Activated CD4-positive, CD25-positive, alpha-beta regulatory T cell treated with anti-CD3 and anti-CD28 coated beads, Interleukin-2, amount 50 U/mL, for 24 hours (primary cell): ENCODE measurements around the gene RIPK4.
"Not testable (repeated sequence)": the region's sequence is repeated elsewhere in the genome, so short reads cannot be mapped to it uniquely, and the experiment has no call there.

Source experiments
- ATAC-seq, 2 donors: fragments of 150-1000 bp; cut with Tn5 transposase; one replicate each; pipeline ENCODE4 v1.10.0; 2021; ENCODE audit warnings: mild to moderate bottlenecking in 1 of 2, moderate library complexity in 1 of 2

The RIPK4 gene

DNA sequence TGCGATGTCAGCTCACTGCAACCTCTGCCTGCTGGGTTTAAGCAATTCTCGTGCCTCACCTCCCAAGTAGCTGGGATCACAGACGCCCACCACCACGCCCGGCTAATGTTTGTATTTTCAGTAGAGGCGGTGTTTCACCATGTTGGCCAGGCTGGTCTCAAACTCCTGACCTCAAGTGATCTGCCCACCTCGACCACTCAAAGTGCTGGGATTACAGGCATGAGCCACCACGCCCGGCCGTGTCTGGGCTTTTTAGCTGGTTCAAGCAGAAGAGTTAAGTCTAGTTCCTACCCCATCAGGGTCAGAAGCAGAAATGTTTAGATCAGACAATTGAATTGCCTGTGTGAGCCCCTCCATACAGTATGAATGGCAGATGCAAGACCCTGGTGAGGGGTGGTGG, 27.7 kb upstream of the RIPK4 start:
- ATAC-seq = no peak

DNA sequence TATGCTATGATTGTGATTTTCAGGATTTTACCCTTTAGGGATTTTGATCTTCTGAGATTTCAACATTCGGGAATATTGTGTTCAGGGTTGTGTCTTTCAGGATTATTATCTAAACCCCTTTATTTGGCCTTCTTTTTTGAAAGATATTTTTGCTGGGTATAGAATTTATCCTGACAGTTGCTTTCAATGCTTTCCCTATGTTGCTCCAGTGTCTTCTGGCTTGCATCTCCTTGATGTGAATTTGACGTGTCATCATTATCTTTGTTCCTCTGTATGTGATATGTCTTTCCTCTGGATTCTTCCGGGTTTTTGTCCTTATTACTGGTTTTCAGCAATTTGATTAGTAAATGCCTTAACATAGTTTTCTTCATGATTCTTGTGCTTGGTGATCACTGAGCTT, 25.9 kb upstream of the RIPK4 start:
- ATAC-seq = no peak

DNA sequence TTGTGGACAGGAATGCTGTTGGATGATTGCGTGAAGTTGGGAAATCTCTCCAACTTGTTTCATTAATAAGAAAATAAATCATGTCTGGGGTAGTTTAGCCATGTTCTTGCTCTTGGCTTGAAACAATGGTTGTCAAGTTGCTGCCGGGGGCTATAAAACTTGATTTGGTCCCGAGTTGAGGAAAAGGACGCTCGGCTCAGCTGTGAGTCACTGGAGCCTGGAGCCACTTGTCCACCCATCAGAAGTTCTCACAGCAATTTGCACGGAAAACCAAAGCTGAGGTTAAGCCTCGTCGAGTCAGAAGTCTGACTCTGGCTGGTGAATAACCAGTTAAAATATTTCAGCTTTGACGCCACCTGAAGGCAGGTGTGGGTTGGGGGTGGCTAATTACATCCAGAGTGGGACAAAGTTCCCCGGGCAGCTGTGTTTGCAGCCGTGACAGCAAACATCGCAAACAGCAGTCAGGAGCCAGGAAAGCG, 19.7 kb upstream of the RIPK4 start:
- ATAC-seq = no peak

DNA sequence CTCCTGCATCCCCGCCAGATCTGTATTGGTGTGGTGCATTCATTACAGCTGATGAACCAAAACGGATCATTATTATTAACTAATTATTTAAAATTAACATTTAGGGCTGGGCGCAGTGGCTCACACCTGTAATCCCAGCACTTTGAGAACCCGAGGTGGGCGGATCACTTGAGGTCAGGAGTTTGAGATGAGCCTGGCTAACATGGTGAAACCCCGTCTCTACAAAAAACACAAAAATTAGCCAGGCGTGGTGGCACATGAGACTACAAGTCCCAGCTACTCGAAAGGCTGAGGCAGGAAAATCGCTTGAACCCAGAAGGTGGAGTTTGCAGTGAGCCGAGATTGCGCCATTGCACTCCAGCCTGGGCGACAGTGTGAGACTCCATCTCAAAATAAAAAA, 18.4 kb upstream of the RIPK4 start:
- ATAC-seq = not testable (repeated sequence)

DNA sequence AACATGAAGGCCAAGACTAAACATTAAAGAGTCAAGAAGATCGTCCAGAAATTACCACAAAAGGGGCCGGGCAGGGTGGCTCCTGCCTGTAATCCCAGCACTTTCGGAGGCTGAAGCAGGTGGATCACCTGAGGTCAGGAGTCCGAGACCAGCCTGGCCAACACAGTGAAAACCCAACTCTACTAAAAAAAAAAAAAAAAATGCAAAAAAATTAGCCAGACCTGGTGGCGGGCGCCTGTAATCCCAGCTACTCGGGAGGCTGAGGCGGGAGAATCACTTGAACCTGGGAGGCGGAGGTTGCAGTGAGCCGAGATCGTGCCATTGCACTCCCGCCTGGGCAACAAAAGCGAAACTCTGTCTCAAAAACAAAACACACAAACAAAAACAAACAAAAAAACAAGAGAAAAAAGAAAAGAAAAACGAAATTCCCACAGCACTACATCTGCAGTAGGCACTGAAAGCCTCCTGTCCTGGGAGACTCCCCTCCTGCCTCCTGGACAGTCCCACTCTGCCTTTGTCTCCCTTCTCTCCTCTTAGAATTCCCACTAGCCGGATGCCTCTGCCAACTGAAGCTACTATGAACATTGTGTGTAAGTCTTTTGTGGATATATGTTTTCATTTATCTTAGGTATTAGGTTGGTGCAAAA, 17.7 kb upstream of the RIPK4 start:
- no peak for ATAC-seq

DNA sequence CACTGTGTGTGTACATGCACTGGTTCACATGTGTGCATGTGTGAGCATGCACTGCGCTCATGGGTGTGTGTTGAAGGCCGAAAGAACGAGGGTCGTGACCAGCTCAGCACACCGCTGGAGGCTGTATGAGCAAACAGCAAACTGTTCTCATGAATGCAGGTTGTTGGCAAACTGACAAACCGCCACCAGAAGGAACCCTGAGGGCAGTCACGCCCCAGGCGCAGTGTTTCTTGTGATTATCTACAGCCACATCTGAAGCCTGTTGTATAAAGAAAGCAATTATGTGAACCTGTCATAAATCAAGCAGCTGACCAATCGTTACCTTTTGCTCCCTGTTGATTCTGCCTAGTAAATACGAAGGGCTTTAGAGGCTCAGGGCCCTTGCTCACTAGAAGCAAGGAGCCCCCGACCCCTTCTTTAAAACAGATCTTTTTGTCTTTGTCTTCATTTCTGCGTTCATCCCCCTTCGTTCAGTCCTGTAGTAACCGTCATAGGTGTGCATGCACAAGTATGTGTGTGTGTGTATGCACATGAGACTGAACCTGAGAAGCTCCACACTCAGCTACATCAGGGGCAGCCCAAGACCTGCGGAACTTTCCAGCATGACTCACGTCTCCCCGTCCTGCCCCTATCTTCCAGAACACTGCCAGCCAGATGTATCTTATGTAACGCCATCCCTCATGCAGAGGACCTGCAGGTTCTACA, 16.8 kb upstream of the RIPK4 start:
- ATAC-seq = no peak

DNA sequence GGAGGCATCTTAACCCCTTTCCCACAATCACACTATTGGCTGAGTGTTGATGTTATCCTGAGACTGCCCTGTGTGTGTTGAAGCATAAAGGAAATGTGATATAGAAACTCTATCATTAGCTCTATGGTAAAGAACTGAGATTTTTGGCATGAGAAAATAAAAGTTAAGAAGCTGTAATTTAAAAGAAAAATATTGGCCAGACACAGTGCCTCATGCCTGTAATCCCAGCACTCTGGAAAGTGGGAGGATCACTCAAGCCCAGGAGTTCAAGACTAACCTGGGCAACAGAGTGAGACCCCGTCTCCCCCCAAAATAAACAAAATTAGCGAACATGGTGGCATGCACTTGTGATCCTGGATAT, 14.2 kb upstream of the RIPK4 start:
- ATAC-seq = no peak

DNA sequence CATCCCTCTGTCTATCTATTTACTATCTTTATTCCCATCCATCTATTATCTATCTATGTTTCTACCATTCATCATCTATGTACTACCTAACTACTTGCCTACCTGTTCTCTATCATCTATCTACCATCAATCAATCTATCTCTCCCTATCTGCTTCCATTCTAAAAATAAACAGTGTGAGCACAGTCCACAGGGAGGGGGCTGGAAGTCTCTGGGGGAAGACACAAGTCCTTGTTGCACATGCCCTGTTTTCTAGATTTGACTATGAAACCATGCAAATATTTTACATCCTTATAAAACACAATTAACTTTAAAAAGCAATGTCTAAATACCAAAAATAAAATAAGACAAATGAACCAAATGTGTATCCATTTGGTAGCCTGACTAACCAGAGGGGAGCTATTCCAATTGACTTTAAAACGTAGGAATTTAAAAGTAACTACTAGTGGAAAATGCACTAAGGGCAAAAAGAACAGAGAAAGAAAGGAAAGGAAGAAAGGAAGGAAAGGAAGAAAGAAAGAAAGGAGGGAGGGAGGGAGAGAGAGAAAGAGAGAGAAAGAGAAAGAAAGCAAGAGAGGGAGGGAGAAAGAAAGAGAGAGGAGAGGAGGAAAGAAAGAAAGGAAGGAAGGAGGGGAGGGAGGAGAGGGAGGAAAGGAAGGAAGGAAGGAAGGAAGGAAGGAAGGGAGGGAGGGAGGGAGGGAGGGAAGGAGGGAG, 13.6 kb upstream of the RIPK4 start:
- ATAC-seq = no peak

DNA sequence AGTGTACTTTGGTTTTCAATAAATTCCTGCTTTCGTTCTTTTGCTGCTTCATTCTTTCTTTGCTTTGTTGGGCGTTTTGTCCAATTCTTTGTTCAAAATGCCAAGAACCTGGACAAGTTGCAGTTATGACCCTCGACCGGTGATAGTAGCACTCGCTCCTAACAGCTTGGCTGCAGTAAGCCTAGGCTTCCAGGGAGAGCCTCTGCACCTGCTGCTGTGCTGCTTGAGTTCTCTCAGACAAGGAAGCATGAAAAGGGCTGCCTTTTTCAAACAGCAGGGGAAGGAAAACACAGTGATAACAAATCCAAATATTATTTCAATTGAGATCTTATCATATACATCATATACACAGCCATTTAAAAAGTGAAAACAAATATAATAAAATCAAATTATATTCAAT, 12.8 kb upstream of the RIPK4 start:
- ATAC-seq = no peak

DNA sequence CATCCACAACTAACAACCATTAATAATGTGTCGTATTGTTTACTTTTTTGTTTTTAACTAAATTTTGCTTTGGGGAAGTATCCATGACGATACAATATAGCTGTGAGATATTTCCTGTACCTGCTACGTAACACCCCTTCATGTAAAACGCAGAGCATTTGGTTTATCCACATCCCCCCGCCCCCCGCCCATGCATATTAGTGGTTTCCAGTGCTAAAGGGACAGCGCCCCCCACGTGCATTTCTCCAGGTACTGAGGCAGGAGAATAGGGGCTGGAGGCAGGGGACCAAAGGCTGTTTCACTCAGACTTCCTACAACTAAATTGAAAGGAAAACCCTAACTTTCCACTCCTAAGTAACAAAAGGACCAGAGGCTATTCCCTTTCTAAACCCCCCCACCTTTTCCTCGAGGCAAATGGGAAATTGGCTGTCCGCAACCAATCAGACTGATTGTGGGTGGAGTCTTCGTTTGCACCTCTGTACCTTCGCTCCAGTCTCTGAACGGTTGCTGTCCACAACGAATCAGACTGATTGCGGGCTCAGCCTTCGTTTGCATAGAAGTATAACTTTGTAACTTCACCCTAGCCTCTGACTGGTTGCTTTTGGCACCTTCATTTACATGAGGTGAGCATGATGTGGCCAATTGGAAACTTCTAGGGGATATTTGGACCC, 12.2 kb upstream of the RIPK4 start:
- ATAC-seq = peak; percentile 17 to 33

DNA sequence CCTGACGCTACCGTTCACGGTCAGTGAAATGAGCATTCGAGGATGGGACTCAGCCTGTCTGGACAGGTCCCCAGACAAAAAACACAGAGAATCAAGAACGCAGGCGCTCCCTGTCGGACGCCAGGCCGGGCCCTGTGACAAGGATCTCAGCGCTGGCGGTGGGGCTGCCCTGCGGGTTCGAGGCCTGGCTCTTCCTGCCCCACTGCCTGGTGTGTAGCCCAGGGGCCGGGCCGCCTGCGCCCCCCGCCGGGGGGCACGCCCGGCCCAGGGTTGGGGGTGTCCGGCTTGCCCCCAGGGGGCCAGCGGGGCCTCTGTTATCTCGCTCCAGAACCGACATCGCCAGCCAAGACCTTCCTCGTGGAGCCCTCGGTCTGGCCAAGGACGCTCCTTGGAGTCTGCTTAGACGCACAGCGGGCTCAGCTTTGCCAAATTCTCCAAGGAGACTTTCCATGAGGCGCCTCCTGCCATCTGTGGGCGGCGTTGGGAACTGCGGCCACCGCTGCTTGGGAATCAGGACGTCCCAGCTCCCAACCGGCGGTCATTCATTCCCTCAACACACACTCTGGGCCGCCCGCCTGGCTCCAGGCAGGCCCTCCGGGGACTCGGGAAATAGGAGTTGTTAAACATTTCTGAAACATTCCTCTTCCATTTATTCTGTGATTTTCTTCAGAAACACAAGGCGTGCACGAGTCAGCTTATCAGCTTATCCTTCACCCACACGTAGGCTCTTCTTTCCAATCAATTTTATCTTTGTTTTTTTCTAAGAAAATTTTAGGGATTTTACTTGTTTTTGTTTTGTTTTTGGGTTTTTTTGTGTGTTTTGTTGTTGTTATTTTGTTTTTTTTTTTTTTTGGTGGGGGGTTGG, 11.3 kb upstream of the RIPK4 start:
- no peak for ATAC-seq

DNA sequence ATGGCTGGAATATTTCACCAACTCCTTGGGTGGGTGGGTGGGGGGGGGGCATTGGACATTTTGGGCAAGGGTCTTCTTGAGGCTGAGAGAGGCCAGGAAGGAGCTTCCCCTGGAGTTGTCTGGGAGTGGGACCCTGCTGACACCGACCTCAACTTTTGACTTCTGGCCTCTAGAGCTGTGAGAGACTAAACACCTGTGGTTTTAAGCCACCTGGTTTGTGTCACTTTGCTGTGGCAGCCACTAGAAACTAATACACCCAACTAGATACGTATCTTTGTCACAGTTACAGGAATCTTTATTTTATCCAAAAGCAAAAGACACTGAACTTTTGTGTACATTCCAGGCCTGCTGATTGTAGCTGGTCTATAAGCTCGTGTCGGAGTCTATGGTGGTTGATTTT, 9.9 kb upstream of the RIPK4 start:
- no peak for ATAC-seq

DNA sequence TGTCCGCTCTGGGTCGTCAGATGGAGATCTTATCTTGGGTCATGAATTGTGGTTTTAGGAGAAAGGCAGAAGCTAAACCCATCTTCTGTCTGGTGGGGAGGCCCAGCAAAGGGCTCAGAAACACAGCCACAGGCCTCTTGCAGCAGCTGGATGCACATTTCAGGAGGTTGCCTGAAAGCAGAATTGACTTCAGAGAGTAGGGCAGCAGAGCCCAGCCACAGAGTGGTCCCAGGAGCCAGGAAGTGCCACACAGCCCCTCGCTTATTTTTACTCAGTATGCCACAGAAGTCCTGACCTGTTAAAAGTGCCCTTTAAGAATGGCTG, 8.3 kb upstream of the RIPK4 start:
- ATAC-seq = no peak

DNA sequence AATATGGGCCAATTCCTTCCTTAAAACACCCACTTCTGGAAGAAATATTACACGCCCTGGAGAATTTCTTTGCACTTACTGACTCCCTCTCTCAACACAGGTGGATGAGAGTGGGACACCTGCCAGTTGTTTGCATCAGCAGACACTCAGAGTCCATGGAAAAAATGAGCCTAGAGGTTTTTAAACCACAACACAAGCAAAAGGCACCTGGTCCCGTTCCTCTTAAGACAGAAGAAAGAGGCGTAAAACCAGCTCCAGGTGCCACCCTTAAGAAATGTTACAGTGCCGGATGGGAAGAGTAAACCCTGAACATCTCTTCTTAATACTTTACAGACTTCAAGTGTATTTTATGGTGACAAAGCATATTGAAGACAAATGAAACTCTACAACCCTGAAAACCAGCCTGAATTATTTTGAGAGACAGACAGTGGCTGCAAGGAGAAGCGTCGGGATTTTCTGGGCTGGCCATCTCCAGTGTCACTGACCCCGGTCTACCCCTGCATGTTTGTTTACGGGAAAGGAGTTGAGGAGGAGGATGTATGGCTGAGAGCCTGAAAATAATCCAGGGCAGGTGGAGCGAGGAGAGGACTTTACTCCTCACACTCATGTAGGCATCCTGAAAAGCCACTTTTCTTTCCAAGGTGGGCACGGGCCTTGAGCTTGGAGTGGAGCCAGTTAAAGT, 7.8 kb upstream of the RIPK4 start:
- ATAC-seq = no peak

DNA sequence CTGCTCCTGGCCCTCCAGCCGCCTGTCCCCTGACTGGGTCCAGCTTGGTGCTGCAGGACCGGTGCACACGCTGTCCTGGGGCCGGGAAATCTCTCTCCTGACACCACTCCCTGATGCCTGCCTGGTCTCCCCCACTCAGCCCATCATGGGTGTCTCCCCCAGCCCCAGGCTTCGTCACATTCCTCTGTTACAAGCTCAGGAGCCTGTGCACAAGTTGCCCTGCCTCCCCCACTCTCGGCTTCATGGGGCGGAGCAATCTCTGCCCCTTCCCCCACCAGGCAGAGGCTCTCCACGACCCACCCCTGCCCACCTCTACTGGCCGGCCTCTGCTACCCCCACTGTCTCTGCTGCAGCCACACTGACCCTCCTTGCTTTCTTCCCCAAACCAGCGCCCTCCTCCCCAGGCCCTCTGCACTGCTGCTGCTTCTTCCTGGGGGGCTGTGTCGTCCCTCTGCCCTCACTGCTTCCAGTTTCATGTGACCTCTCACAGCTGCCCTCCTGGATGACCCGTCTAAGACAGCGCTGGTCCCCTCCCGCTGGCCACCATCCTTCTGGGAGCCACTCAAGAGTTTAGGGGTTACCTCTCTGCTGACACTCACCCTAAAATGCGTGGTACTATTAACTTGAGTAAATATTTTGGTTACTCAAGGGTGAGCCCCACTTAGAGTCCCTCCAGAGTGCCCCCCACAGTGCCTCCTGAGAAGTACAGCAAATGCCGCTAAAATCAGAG, 5.7 kb upstream of the RIPK4 start:
- no peak for ATAC-seq

DNA sequence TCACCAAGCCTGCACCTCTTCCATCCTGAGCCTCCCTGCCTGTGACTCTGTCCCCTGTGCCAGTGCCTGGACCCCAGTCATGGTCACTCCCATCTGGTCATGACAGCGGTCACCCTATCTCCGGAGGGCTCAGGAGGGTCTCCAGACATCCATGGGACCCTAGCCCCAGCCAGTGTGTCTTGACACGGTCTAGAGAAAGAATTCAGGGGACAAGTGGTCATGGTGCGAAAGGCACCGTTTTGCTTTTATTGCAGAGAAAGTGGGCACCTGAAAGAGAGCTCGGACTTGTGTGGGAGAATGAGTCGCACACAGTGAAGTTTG, 4.7 kb upstream of the RIPK4 start:
- ATAC-seq = no peak

DNA sequence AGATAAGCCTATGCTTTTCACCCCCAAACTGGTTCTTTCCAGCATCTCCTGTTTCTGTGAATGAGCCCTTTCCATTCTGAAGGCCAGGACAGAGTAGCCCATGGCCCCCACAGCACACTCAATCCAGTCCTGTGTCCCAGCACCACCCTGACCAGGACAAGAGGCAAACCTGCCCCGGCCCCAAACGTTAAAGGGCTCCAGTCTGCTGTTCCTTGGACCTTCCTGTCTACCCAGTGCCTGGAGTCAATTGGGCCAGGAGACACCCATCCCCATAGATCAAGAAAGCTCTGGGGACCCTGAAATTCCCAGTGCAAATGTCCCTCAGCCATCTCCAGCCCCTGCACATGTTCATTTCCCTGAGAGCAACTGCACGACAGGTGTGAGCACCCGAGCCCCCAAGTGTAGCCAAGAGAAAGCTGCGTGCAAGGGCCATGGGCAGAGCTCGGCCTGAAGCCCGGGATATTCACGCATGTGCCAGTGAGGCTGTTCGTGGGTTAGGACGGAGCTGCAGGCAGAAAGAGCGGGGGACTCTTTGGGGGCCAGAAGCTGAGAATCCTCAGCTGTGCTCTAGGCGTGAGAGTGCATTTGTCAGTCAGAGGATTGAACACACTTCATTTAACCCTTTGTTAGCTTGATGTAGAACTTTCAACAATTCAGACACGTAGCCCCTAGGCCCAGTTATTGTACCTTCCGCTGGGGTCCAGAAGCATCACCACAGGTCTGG, 4.2 kb upstream of the RIPK4 start:
- ATAC-seq = no peak

DNA sequence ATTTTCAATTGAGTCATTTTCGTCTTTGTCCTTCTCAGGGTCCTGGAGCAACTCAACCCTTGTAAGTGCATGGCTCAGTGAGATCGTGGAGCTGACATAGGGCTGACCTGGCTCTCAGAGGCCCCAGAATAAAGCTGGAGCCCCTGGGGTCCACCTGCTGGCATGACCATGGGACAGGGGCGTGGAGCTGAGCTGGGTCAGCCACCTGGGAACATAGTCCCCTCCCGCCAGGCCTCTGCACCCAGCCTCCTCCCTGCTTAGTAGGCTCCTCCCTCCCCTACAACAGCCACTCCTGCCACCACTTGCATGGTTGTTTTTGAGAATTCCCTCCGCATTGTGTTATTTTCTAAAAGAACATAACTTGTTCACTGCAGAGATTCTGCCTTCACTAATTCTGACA, 3.1 kb upstream of the RIPK4 start:
- ATAC-seq = no peak

DNA sequence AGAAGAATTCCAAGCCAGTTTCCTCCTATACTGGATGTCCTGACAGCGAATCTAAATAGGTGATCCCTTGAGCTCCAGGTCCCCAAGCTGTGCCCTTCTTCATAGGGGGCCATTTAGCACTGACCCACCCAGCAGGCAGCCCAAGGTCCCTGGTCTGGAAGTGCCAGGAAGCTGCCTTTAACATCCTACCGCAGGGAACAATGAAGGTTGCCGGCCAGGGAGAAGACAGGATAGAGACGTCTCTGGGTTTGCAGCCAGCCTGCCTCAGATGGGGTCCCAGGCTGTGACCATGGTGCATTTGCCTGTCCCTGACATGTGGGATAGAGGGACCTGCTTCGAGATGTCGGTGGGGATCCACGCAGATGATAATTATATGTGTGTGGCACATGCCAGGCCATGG, 2.7 kb upstream of the RIPK4 start:
- no peak for ATAC-seq

DNA sequence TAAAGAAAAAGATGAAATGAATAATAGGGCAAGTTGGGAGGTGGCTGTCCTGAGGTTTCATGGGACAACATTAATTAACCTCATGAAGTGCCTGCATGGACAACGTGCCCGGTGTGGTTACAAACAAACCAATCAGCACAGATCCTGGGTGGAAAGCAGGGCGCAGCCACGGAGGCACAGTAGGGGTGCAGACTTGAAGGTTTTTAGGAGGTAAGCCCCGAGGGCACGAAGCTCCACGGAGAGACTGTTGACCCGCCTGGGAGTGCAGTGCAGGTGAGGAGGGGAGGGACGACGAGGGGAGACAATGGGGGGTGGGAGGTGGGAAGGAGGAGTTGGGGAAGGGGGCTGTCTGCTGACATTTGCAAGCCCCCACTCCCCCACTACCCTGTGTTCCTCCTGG, 2.3 kb upstream of the RIPK4 start:
- ATAC-seq = no peak
